Testis (tissue), 3 donors: ENCODE data around the gene ALK. TPM values are rescaled to one million over a fixed set of nuclear protein-coding genes. Genes with fewer than 3 reads are reported as not detected.

Experiments used
- DNase-seq: peaks from one replicate; pipeline ENCODE4 v3.0.0-alpha.2; 2019
- H3K27ac ChIP-seq, 2 donors: fragments of 200-600 bp; sonication (generic); one replicate each; pipeline ENCODE4 v1.5.1; 2019
- H3K27me3 ChIP-seq: fragments of 200-600 bp; sonication (generic); one replicate; pipeline ENCODE4 v1.5.1; 2019
- H3K36me3 ChIP-seq: fragments of 200-600 bp; sonication (generic); one replicate; pipeline ENCODE4 v1.5.1; 2017; ENCODE audit warnings: low read depth; ENCODE audit errors: missing control alignments
- H3K4me1 ChIP-seq: fragments of 200-600 bp; sonication (generic); one replicate; pipeline ENCODE4 v1.5.1; 2019
- H3K4me3 ChIP-seq, 2 donors: fragments of 200-600 bp; sonication (generic); one replicate each; pipeline ENCODE4 v1.5.1; 2017 to 2019
- H3K9me3 ChIP-seq: fragments of 200-600 bp; sonication (generic); one replicate; pipeline ENCODE4 v1.5.1; 2017
- POLR2A ChIP-seq: fragments of 450-650 bp; IDR thresholded peaks from one replicate; pipeline ENCODE4 v1.6.1; 2017; ENCODE audit warnings: antibody characterized with exemption, mild to moderate bottlenecking, moderate library complexity
- WGBS, 2 donors: methylation state at CpG; one replicate each; pipeline ENCODE4 v1.1.5; 2018; 5-methylcytosine and 5-hydroxymethylcytosine counted together
- intact Hi-C: fragments of 100-400 bp; cut with DNase I; formaldehyde crosslinking; loops from one replicate; pipeline ENCODE4 v1.15.1; 2023; ENCODE audit warnings: low total_unique reads
- polyA plus RNA-seq: library from polyadenylated mRNA; stranded (reverse); fragments of 350-450 nt; fragmentation: Illumina TruSeq; extraction: RNeasy Lipid Tissue Mini Kit (QIAGEN cat#74804); gene quantifications from one replicate; pipeline ENCODE4 v1.2.3, GENCODE V29; 2014; ENCODE audit warnings: low read depth, low replicate concordance; ENCODE audit not compliant: insufficient read depth
- total RNA-seq, 2 donors: library from RNA; depleted of rRNA; stranded (reverse); fragments of >200 nt; gene quantifications; one replicate each; pipeline ENCODE4 v1.2.3, GENCODE V29; 2016
- TF ChIP-seq, protein P1 (sequence below), 3 experiments: fragments of 450-650 bp in 2 of 3; fragments of 200-600 bp in 1 of 3; sonication (generic) in 1 of 3; IDR thresholded peaks; one replicate each; pipeline ENCODE4 v1.5.1; 2016 to 2019; ENCODE audit warnings: antibody characterized with exemption in 3 of 3, mild to moderate bottlenecking in 2 of 3, moderate library complexity in 1 of 3

Gene ALK
- total and polyA plus RNA-seq, 3 donors from 2014 or later, result 2.1 to 3.8 (median 3.8) TPM

DNA sequence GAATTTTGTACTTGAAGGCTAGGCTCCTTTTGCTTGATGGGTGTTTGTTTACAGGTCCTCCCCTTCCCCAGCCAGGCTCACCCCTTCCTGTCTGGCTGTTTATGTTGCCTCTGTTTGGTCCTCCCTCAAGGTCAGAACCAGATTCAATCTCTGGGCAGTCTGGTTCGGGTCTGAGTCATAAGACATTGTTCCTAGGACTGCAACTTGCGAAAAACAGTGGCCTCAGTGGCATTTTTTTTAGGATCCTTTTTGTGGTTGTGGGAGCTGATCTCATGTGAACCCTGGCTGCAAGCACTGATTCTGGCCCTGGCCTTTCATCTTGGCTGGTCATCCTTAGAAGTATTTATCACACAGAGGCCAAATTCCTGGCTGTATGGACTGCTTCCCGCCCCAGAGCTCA lies 435.8 kb downstream of the ALK start:
- WGBS, 2 donors, result 45 to 63% methylated on average over 3 of the region's 3 CpGs
- intact Hi-C loops, result no loop called here
- no peak for TF ChIP-seq POLR2A
- TF ChIP-seq, protein P1, sequence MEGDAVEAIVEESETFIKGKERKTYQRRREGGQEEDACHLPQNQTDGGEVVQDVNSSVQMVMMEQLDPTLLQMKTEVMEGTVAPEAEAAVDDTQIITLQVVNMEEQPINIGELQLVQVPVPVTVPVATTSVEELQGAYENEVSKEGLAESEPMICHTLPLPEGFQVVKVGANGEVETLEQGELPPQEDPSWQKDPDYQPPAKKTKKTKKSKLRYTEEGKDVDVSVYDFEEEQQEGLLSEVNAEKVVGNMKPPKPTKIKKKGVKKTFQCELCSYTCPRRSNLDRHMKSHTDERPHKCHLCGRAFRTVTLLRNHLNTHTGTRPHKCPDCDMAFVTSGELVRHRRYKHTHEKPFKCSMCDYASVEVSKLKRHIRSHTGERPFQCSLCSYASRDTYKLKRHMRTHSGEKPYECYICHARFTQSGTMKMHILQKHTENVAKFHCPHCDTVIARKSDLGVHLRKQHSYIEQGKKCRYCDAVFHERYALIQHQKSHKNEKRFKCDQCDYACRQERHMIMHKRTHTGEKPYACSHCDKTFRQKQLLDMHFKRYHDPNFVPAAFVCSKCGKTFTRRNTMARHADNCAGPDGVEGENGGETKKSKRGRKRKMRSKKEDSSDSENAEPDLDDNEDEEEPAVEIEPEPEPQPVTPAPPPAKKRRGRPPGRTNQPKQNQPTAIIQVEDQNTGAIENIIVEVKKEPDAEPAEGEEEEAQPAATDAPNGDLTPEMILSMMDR (IDR thresholded peaks at IDR 0.05), result no peak

GRCh38 chr2:29485117-29485516 lies 436.3 kb downstream of the ALK start:
- TF ChIP-seq POLR2A, result no peak
- TF ChIP-seq, protein P1 (IDR thresholded peaks at IDR 0.05), result no peak
- intact Hi-C loops, result no loop called here
- no peak overlapping the region for H3K27ac ChIP-seq

More for the DNA sequence above, 435.8 kb downstream of the ALK start:
- no peak for DNase-seq
- Histone ChIP-seq H3K9me3 (no peaks in the 10 kb centered on the region), H3K4me1 (no peaks in the 10 kb centered on the region), H3K4me3 (no peak overlapping the region), H3K27me3 (no peaks in the 10 kb centered on the region), H3K27ac (no peak overlapping the region), H3K36me3 (no peaks in the 10 kb centered on the region)

DNA sequence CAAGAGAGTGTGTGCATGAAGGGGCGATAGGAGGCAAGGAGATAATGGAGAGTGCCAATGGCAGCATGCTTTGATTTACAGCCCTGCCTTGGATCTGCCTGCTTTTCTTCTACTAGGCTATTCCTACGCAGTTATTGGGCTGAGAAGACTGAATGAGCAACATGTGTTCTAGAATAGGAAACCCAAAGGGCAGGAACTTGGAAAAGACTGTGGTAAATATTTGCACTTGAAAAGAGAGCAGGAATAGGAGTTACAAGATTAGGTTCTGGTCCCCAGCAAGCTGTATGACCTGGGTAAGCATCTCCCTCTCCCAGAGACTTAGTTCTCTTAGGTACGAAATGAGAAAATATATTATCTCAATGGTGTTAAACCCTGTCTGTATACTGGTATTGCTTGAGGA lies 438.5 kb downstream of the ALK start:
- 85 to 86% methylated on average over 3 of the region's 3 CpGs for WGBS, 2 donors
- Histone ChIP-seq H3K27me3 (no peaks in the 10 kb centered on the region), H3K4me1 (no peaks in the 10 kb centered on the region), H3K4me3 (no peak overlapping the region), H3K27ac (no peak overlapping the region), H3K36me3 (no peaks in the 10 kb centered on the region), H3K9me3 (no peaks in the 10 kb centered on the region)
- no peak for DNase-seq
- TF ChIP-seq, protein P1 (IDR thresholded peaks at IDR 0.05), result no peak
- no peak for TF ChIP-seq POLR2A
- intact Hi-C loops, result no loop called here

More at GRCh38 chr2:29485117-29485516, 436.3 kb downstream of the ALK start:
- no peaks in the 10 kb centered on the region for H3K9me3 ChIP-seq
- no peaks in the 10 kb centered on the region for H3K36me3 ChIP-seq
- no peak for DNase-seq
- no peaks in the 10 kb centered on the region for H3K4me1 ChIP-seq
- no peaks in the 10 kb centered on the region for H3K27me3 ChIP-seq
- no peak overlapping the region for H3K4me3 ChIP-seq

- Histone ChIP-seq H3K9me3 (no peaks in the 10 kb centered on the region), H3K4me1 (no peaks in the 10 kb centered on the region), H3K27me3 (no peaks in the 10 kb centered on the region), H3K36me3 (no peaks in the 10 kb centered on the region), H3K27ac (no peak overlapping the region), H3K4me3 (no peak overlapping the region)
- 86 to 91% methylated on average over 2 of the region's 2 CpGs for WGBS, 2 donors
- no peak for DNase-seq
- TF ChIP-seq, protein P1 (IDR thresholded peaks at IDR 0.05), result no peak
- no peak for TF ChIP-seq POLR2A
- intact Hi-C loops, result no loop called here
Measured at GRCh38 chr2:29482348-29482747, 439.0 kb downstream of the ALK start.

DNA sequence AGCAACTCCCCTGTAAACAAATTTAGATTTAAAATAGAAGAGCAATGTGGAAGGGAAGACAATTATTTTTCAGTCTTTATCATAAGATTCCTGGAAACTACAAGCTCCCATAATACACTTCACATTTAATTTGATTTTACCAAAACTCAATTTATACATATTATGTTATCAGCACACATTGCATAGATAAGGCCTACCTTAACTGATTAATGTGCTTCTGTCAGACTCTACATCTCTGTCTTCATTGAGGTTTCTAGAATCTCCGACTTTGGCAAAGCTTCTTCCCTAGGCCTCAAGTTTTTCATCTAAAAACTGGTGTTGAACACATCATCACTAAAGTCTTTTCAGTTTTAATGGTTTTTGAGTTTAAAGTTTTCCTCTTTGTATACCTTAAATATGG lies 440.1 kb downstream of the ALK start:
- no peaks in the 10 kb centered on the region for H3K27me3 ChIP-seq
- intact Hi-C loops, result no loop called here
- 85 to 92% methylated on average over 1 of the region's 1 CpG for WGBS, 2 donors
- no peak for DNase-seq
- no peak for TF ChIP-seq POLR2A
- TF ChIP-seq, protein P1 (IDR thresholded peaks at IDR 0.05), result no peak
- H3K9me3 ChIP-seq, result no peaks in the 10 kb centered on the region
- no peak overlapping the region for H3K27ac ChIP-seq
- H3K36me3 ChIP-seq, result no peaks in the 10 kb centered on the region
- H3K4me1 ChIP-seq, result no peaks in the 10 kb centered on the region
- no peak overlapping the region for H3K4me3 ChIP-seq
